ENCODE data around the gene GPR179.

GPR179 gene

GRCh38 chr17:38343608-38344419 is at the start of gene GPR179:
Gene GPR179 (minus strand): TSS chr17:38343956. CDS start chr17:38343789, 167 bp downstream.
- no peak for DNase-seq

GRCh38 chr17:38379448-38379847 is 35.7 kb upstream of the GPR179 start:
- no peak for DNase-seq

- DNase-seq = no peak
Observed at GRCh38 chr17:38369124-38369886, 25.5 kb upstream of the GPR179 start.

GRCh38 chr17:38364741-38365140 is 21.0 kb upstream of the GPR179 start:
- DNase-seq = no peak

GRCh38 chr17:38363016-38363415 is 19.3 kb upstream of the GPR179 start:
- no peak for DNase-seq

GRCh38 chr17:38361694-38362465 is 18.1 kb upstream of the GPR179 start:
- DNase-seq = no peak

- DNase-seq = no peak
Observed at GRCh38 chr17:38358586-38359513, 15.1 kb upstream of the GPR179 start.

- no peak for DNase-seq
Observed at GRCh38 chr17:38357486-38358123, 13.8 kb upstream of the GPR179 start.

- no peak for DNase-seq
Observed at GRCh38 chr17:38355251-38355650, 11.5 kb upstream of the GPR179 start.

GRCh38 chr17:38354466-38354865 is 10.7 kb upstream of the GPR179 start:
- no peak for DNase-seq

- DNase-seq = no peak
Observed at GRCh38 chr17:38353668-38354067, 9.9 kb upstream of the GPR179 start.

- DNase-seq = no peak
Observed at GRCh38 chr17:38353086-38353604, 9.4 kb upstream of the GPR179 start.

GRCh38 chr17:38352245-38353085 is 8.7 kb upstream of the GPR179 start:
- peak; percentile 26 for DNase-seq

GRCh38 chr17:38351412-38352222 is 7.9 kb upstream of the GPR179 start, which contains the start of gene SOCS7:
Gene SOCS7 (plus strand): TSS chr17:38351844. CDS start chr17:38352053, 209 bp downstream.
- DNase-seq = peak; percentile 94

- DNase-seq = no peak
Observed at GRCh38 chr17:38350035-38350434, 6.3 kb upstream of the GPR179 start.

GRCh38 chr17:38349097-38349730 is 5.5 kb upstream of the GPR179 start:
- DNase-seq = peak; percentile 87

- DNase-seq = no peak
Observed at GRCh38 chr17:38345743-38346142, 2.0 kb upstream of the GPR179 start.

- DNase-seq = no peak
Observed at GRCh38 chr17:38344420-38344745, 627 bp upstream of the GPR179 start.
